Measurements from ENCODE around the gene PTPRM.

DNA sequence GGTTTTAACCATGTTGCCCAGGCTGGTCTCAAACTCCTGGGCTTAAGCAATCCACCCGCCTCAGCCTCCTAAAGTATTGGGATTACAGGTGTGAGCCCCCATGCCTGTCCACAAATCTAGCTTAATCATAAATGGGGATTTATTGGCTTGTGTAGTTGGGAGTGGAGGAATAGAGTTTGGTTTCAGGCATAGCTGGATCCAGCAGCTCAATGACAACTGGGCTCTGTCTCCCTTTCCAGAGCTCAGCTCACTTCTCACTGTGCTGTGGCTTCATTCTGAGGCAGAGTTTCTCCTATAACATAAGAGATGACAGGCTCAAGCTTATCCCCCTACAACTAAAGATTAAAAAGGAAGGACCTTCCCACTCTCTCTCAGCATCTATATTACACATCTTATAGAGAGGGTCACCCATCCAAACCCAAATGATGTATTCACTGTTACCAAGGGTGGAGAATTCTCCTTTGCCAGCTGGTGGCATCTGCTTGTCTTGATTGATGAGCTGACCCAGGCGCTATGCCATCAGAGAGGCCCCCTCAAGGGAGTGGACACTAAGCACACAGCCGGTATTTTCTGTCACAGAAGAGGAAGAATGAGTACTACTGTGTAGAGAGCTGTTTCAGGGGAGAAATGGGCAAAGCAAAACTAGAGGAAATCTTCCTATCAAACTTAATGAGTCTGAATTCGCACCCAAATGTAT lies 280.4 kb downstream of the PTPRM start:
- TF ChIP-seq, protein P1, sequence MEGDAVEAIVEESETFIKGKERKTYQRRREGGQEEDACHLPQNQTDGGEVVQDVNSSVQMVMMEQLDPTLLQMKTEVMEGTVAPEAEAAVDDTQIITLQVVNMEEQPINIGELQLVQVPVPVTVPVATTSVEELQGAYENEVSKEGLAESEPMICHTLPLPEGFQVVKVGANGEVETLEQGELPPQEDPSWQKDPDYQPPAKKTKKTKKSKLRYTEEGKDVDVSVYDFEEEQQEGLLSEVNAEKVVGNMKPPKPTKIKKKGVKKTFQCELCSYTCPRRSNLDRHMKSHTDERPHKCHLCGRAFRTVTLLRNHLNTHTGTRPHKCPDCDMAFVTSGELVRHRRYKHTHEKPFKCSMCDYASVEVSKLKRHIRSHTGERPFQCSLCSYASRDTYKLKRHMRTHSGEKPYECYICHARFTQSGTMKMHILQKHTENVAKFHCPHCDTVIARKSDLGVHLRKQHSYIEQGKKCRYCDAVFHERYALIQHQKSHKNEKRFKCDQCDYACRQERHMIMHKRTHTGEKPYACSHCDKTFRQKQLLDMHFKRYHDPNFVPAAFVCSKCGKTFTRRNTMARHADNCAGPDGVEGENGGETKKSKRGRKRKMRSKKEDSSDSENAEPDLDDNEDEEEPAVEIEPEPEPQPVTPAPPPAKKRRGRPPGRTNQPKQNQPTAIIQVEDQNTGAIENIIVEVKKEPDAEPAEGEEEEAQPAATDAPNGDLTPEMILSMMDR (IDR thresholded peaks at IDR 0.05; ENCODE audit: low read depth, low read length, poor library complexity, severe bottlenecking) = no peak
- TF ChIP-seq EZH2phosphoT487 (IDR thresholded peaks at IDR 0.05; ENCODE audit: borderline replicate concordance, low read length) = no peak
